GM19239 (cell line): ENCODE results near the gene C2CD3.
A peak's percentile ranks its signal among the peaks of the same experiment; 100 is the strongest.

ENCODE experiments used
- DNase-seq: peaks from one replicate; pipeline ENCODE4 v3.0.0; 2011; ENCODE audit warnings: low spot score; ENCODE audit not compliant: insufficient read length
- FAIRE-seq: peaks from 2 replicates; lab custom pipeline; 2011; peaks lifted over from hg19 to GRCh38; lab: Jason Lieb, UNC

C2CD3 gene

DNA sequence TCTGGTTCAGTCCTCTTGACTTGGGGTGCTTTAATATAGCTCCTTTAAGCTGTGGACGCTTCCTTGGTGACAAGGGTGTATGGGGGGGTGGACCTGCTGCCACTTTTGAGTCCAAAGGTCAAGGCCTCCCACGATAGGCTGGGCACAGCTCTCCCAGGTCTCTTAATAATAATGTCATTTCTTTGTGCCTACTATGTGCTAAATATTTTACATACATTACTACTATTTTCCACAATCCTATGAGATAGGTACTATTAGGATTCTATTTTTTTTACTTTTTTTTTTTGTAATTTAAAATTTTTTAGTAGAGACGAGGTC, 161.6 kb downstream of the C2CD3 start:
- FAIRE-seq (no peak), DNase-seq (no peak)

DNA sequence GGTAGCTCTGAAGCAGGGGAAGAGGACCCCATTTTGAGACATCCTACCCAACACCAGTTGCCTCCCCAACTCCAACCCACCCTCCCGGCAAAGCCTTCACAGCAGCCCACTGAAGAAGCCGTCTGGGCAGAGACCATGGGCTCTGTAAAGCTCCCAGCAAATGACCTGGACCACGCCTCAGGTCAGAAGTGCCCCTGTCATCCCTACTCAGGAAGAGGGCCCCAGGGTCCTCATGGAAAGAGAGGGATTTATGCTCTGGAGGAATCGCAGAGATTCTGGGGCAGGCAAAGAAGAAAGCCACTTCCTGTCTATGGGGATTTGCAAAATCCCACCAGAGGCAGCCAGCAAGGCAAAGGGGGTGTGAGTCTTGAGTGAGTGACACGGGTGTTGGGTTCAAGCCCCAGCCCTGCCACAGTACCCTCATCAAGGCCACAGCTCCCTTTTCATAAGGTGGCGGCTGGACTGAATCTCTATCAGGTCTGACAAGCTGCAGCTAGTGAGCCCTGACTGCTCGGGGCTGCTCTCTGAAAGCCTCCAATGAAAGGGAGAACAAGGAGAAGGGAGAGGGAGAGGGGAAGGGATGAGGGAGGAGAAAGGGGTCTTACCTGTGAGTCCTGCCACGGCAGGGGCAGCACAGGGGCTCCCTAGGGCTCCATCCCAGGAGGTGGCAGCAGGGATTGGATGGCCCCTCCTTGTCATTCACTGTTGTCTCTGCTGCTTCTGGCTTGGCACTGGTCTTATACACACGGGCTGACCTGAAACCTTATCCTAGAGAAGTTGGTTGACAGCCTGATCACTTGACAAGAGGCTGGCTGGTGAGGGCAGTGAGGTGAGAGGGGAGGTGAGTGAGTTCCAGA, 162.2 kb downstream of the C2CD3 start, which contains the start of gene UCP3:
Gene UCP3 (minus strand): TSS at position 713 of the 857 bp plus-strand sequence. CDS start 2,043 bp downstream, outside the sequence.
- FAIRE-seq (no peak), DNase-seq (no peak)

DNA sequence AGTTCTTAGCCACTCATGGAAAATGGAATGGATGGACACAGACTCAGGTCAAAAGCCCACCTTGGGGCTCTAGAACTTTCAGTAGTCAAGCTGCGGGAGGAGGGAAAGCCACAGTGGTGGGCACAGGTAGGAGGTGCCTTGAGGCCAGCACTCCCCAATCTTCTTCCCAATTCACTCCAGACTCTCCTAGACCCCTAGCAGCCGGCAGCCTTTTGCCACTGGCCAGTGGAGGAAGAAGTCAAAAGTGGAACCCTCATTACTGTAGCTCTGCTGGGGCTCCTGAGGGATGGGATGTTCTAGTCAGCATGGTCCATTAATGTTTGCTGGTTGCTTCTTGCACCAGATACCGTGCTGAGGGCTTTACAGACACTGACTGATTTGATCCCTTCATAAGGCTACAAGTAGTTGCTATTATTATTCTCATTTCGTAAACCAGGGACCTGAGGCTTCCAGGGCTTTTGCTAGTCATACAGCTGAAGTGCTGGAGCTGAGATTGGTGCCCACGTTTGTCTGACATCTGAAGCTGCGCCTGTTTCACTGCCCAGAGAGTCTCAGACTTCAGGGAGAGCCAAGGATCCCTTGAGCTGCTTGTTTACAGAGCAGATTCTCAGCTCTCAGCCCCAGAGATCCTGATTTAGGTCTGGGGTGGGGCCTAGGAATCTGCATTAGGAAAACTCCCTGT, 163.0 kb downstream of the C2CD3 start:
- FAIRE-seq, result no peak
- no peak for DNase-seq

DNA sequence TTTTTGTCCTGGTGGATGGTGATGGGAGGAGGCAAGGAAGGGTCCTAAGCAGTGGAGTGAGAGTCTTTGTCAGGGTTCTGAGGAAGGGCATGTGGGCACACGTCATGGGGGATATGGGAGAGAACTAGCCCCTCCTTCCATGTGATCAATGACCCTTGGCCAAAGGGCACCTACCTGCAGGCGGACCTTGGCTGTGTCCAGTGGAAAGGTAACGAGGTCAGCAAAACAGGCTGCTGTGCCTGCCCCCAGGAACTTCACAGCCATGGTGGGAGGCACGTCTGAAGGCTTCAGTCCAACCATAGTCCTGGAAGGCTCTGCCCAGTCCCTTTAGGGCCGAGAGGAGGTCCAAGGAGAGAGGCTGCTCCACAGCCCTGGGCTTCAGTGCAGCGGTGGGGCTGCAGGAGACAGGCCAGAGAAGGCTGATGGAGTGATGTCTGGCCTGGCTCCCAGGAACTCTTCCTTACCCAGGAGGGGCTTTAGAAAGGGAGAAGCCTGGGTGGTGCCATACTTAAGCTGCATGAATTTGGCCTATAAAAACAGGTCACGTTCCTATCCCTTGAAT, 164.0 kb downstream of the C2CD3 start:
- FAIRE-seq (no peak), DNase-seq (no peak)

DNA sequence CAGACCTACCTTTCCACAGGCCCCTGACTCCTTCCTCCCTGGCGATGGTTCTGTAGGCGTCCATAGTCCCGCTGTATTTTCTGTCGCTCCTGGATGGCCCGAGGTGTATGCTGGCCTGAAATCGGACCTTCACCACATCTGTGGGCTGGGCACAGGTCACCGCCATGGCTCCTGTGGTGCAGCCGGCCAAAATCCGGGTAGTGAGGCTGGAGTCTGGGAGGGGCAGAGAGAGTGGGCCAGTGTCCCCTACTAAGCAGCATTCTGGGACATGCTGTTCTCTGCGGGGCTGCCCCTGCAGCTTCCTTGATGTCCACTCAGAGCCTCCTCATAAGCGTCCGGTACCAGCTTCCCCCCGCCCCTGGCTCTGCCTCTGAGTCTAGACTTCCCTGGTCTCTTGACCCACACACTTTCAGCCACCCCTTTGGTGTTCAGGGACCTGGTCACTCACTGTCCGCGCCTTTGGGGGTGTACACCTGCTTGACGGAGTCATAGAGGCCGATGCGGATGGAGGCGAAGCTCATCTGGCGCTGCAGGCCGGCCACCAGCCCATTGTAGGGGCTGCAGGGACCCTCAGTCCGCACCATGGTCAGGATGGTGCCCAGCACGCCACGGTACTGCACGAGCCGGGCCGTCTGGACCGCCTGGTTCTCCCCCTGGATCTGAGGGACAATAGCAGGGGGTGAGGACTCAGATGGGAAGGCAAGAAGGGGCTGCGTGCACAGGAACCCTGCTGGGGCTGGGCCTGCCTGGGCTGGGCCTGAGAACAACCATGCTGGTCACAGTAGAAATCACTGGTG, 164.9 kb downstream of the C2CD3 start:
- no peak for DNase-seq
- no peak for FAIRE-seq

DNA sequence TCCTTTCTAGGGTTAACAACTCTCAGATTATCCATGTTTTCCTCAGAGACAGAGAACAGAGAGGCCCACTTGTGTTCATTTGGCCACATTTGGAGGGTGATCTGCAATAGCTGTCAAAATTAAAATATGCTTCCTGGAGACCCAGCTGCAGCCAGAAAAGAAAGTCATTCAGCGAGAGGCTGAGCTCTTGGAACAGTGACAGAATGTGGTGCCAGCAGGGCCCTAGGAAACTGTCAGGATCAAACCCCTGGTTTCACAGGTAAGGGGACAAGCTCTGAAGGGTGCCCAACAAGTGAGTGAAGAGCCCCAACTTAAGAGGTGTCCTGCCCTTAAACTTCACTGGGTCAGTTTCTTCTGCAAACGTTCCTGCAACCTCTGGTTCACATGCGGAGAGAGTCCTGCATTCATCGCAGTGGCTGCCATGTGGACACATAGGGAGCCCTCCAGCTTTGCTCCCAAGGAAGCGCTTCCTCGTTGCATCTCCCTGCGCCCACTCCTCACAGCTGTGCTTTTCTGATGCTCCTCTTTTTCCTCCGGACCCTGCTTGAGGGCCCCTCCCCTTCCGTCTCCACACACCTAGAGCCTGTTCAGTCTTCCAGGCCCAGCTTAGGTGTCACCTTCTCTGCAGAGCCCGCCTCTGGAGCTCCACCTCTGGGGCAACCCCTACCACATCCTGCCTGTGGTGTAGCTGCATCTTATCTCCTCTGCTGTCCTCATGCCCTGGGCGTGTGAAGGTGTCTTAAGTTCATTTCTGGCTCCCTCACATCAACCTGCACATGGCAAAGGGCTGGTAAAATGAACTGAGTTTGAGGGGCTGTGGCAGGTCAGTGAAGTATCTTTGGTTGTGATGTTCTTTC, 165.8 kb downstream of the C2CD3 start:
- DNase-seq, result no peak
- no peak for FAIRE-seq

DNA sequence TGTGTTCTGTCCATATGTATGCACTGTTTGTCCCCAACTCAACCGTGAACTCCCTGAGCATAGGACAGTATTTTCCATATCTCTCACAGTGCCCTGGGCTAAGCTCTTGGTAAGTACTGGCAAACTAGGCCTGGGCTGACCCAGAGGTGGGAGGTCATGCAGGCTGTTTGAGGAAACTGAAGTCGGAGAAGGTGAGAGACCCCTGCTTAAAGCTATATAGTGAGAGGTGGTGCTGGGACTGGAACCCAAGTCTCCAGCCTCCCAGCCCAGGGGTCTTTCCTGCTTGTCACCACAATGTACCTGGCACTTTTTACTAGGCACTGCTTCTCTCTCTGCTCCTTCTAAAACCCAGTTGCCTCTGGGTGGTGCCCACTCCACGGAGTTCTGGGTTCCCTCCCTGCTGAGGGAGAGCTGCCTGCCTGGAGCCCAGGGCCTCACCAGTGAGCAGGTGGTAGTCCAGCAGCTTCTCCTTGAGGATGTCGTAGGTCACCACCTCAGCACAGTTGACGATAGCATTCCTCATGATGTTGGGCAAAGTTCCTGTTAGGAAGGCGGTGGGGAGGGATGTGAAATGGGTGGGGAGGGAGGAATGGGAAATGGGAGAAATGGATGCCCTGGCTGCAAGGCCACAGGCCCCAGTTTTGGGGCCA, 166.6 kb downstream of the C2CD3 start:
- FAIRE-seq (no peak), DNase-seq (no peak)

DNA sequence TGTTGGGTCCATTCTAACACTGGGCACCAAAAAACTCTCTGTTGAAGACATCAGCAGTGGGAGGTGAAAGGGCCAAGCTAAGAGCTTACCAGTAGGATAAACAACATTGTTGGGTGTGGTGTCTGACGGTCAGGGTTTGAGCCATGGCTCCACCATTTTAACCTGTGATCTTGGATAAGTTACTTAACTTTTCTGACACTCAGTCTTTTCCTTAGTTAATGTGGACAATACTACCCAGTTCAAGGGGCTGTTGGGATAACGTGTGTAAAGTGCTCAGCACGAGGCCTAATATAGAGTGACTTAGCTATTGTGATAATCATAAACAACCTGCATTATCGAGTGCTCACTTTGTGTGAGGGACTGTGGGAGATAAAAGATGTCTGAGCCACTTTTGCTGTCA, 168.0 kb downstream of the C2CD3 start:
- DNase-seq (no peak), FAIRE-seq (no peak)

DNA sequence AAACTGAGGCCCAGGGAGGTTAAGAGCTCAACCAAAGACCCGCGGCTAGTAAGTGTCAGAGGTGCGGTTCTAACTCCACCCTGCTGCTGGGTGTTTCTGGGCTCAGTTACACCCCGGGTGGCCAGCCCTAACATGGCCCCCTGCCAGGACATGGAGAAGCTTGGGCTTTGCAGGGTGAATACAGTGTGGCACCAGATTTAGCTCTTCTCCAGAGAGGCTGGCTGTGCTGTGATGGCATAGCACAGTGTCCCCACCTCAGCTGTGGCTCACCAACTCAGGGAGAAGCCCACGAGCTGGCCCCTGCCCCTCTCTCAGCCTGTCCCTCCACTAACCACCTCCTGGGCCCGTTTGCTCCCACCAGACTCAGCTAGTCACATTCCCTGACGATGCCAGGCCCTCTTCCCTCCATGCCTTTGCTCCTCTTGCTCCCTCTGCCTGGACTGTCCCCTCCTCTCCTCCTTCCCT, 168.9 kb downstream of the C2CD3 start:
- no peak for DNase-seq
- FAIRE-seq, result no peak

DNA sequence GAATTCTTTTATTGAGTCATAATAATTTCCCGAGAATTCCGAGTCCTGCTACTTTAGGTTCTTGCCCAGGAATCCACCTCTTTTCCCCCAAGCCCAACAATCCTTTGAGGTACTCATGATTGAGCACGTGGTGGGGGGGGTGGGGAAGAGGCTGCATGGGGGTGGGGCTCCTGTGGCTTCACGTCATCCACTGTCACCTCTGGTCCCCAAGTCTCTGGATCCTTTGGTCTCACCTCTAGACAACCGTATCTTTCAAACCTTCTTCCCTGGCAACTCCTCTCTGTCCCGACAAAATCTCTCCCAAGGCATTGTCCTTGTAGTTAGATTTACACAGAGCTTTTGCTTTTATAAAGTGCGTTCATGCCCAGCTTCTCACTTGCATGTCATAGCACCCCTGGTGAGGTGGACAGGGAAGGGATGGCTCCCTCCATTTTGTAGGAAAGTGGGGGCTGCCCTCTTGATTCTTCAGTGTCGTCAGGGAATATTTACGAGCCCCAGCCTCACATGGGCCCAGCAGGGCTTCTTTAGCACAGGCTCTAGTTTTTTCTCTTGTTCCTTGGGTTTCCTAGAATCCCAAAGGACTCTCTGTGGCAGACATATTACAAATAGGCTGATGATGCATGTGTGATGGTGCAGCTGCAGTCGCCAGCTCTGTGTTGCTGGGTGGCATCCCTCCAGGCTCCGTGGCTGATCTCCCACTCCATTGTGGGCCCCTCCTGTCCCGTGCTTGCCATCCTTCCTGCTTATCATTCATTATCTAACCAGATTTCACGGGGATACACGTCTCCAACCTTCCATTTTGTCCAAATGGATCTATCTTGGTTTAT, 170.3 kb downstream of the C2CD3 start:
- FAIRE-seq, result no peak
- DNase-seq, result no peak

DNA sequence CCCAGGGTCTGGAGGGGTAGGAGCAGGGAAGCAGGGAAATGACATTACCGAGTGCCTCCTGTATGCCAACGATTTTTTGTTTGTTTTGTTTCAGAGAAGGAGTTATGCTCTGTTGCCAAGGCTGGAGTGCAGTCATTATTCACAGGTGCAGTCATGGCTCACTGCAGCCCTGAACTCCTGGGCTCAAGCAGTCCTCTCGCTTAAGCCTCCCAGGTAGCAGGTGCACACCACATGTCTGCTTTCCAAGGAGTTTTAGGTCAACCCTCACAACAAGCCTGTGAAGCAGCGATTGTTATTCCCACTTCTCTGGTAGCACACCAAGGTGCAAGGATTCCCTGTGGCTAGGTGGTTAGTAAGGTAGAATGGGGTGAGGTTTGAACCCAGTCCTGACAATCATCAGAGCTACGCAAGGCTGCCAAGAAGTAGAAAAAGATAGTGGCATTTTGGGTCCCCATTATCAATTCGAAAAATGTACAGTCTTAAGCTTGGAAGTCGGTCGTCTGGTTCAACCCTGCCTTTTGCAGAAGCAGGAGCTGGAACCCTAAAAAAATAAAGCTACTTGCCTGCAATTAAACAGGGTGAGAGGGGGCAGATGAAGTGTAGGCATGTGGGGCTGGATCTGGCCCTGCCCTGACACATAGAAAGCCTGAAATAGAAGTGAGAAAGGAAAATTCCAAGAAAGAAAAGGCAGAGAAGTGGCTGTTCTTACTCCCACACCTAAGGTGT, 171.1 kb downstream of the C2CD3 start:
- FAIRE-seq, result no peak
- DNase-seq, result no peak

DNA sequence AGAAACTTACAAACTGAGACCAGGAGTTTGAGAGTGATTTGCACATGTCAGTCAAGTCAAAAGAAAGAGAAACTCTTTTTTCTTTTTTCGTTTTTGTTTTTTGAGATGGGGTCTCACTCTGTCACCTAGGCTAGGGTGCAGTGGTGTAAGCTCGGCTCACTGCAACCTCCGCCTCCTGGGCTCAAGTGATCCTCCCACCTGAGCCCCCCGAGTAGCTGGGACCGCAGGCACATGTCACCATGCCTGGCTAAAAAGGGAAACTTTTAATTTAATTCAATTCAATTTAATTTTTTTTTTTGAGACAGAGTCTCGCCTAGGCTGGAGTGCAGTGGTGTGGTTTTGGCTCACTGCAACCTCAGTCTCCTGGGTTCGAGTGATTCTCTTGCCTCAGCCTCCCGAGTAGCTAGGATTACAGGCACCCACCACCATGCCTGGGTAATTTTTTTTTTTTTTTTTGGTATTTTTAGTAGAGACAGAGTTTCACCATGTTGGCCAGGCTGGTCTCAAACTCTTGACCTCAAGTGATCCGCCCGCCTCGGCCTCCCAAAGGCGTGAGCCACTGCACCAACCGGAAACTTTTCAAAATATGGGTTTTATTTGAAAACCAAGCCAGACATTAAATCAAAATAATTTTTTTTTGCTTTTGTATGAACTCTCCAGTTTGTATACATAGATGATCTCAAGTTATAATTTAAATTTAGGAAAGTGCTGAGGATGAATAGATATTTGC, 171.8 kb downstream of the C2CD3 start:
- no peak for DNase-seq
- no peak for FAIRE-seq

DNA sequence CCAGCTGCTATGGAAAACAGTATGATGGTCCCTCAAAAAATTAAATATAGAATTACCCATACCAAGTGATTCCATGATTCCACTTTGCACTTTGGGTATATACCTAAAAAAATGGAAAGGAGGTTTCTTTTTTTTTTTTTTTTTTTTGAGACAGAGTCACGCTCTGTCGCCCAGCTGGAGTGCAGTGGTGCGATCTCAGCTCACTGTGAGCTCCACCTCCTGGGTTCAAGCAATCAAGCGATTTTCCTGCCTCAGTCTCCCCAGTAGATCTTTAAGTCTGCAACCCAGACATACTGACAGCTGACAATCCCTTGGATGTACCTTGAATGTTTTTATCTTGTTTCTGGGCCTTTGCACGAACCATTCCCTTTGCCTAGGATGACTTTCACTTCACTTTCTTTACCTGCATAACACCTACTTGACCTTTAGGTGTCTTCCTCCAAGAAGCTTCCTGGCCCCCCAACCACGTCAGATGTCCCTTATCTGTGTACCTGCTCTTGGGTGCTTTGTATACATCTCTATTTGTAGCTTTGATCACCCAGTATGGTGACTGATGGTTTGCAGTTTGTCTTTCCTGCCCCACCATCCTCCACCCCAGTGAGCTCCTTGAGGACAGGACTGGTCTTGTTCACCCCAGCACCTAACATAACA, 173.6 kb downstream of the C2CD3 start:
- FAIRE-seq (peak; percentile 14), DNase-seq (no peak)

DNA sequence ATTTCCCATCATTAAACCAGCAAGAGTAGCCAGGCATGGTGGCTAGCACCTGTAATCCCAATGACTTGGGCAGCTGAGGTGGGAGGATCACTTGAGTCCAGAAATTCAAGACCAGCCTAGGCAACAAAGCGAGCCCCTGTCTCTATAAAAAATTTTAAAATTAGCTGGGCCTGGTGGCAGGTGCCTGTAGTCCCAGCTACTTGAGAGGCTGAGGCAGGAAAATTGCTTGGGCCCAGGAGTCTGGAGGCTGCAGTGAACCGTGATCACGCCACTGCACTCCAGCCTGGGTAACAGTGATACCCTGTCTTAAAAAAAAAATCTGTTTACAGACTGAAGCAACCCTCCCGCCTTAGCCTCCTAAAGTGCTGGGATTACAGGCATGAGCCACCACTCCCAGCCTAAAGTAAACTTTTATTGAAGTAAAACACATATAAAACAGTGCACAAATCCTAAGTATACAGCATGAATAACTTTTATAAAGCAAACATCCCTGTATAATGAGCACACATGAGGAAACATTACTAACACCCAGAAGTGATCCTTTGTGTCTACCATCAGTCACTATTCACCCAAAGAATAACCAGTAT, 174.5 kb downstream of the C2CD3 start:
- DNase-seq (no peak), FAIRE-seq (peak; percentile 39)

DNA sequence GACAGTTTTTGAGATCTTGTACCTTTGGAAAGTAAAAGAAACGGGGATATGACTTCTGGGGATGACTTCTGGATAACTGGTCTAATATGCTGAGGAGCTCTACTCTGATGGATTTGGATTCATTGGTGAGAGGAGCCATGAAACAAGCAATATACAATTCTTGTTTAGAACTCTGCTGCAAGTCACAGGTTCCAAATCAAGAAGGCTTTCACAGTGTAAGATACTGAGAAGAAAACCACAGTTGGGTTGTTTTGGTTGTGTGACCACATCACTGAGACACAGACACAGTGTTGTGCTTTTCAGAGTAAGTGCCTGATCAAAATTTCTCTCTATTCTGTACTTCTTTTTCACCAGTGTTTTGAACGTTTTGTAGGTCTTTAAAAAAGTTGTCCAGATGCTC, 175.1 kb downstream of the C2CD3 start:
- no peak for DNase-seq
- peak; percentile 77 for FAIRE-seq

DNA sequence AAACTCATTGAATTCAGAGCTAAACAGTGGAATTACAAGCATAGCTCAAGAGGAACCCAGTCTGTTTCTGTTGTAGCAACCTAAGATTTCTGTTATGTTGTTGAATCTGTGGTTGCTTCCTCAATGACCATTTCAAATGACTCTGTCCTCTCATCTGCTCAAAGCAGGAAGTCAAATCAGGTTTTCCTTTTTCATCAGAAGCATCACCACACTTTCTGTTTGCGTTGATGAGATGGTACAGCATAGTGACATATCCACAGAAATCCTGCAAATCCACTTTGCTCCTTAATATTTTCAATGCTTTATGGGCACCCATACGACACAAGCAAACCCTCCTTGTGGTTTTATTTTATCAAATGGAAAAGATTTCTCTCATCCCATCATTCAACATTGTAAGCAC, 175.6 kb downstream of the C2CD3 start:
- no peak for DNase-seq
- FAIRE-seq, result peak; percentile 93
